HAP-1 (cell line): Measurements from ENCODE around the gene ULK2.

Source experiments
- DNase-seq, 2 experiments: peaks; one replicate each; pipeline ENCODE4 v3.0.0-alpha.2; 2016 to 2020; ENCODE audit warnings: low spot score in 2 of 2
- H3K27me3 ChIP-seq: fragments of 250-450 bp; sonication (Bioruptor Pico); 2 replicates; pipeline ENCODE4 v1.5.1; 2020; ENCODE audit warnings: low read depth, mild to moderate bottlenecking, moderate library complexity
- H3K36me3 ChIP-seq: fragments of 250-450 bp; sonication (Bioruptor Pico); replicated peaks from 2 replicates; pipeline ENCODE4 v1.5.1; 2020; ENCODE audit warnings: mild to moderate bottlenecking
- H3K4me1 ChIP-seq: fragments of 250-450 bp; sonication (Bioruptor Pico); 2 replicates; pipeline ENCODE4 v1.5.1; 2020; ENCODE audit warnings: mild to moderate bottlenecking
- H3K4me3 ChIP-seq: fragments of 250-450 bp; sonication (Bioruptor Pico); 2 replicates; pipeline ENCODE4 v1.5.1; 2020; ENCODE audit warnings: mild to moderate bottlenecking, moderate library complexity
- H3K9me3 ChIP-seq: fragments of 250-450 bp; sonication (Bioruptor Pico); 2 replicates; pipeline ENCODE4 v1.5.1; 2020; ENCODE audit warnings: mild to moderate bottlenecking, moderate library complexity
- in situ Hi-C: fragments of 300-500 bp; cut with MboI; formaldehyde crosslinking; loops from 3 replicates; pipeline ENCODE4 v1.14.3; 2020; ENCODE audit warnings: low sequenced_read_pairs, inconsistent platforms, mixed read lengths

The ULK2 gene

GRCh38 chr17:19812407-19812806 lies 55.3 kb downstream of the ULK2 start:
- Histone ChIP-seq H3K4me3 (no peak overlapping the region), H3K4me1 (no peaks in the 10 kb centered on the region), H3K9me3 (no peaks in the 10 kb centered on the region), H3K36me3 (no peaks in the 10 kb centered on the region), H3K27me3 (peaks cover 5% of the 10 kb centered on the region)
- peak in 1 of 2 experiments; percentile 23 for DNase-seq
- in situ Hi-C loops: no loop called here

- Histone ChIP-seq H3K9me3 (no peaks in the 10 kb centered on the region), H3K4me3 (no peak overlapping the region), H3K36me3 (no peaks in the 10 kb centered on the region), H3K27me3 (no peaks in the 10 kb centered on the region), H3K4me1 (no peaks in the 10 kb centered on the region)
- DNase-seq: no peak
- in situ Hi-C loops: no loop called here
Observed at GRCh38 chr17:19805006-19805405, 62.7 kb downstream of the ULK2 start.

GRCh38 chr17:19800571-19800970 lies 67.2 kb downstream of the ULK2 start:
- in situ Hi-C loops: no loop called here
- Histone ChIP-seq H3K36me3 (no peaks in the 10 kb centered on the region), H3K4me1 (no peaks in the 10 kb centered on the region), H3K4me3 (no peak overlapping the region), H3K9me3 (no peaks in the 10 kb centered on the region), H3K27me3 (no peaks in the 10 kb centered on the region)
- DNase-seq: no peak

- DNase-seq: no peak
- no peaks in the 10 kb centered on the region for H3K36me3 ChIP-seq
- no peaks in the 10 kb centered on the region for H3K4me1 ChIP-seq
- no peaks in the 10 kb centered on the region for H3K27me3 ChIP-seq
- no peak overlapping the region for H3K4me3 ChIP-seq
- in situ Hi-C loops: no loop called here
- no peaks in the 10 kb centered on the region for H3K9me3 ChIP-seq
Observed at GRCh38 chr17:19799796-19800195, 67.9 kb downstream of the ULK2 start.

- in situ Hi-C loops: no loop called here
- no peaks in the 10 kb centered on the region for H3K27me3 ChIP-seq
- DNase-seq: no peak
- H3K4me1 ChIP-seq: no peaks in the 10 kb centered on the region
- H3K4me3 ChIP-seq: no peak overlapping the region
- no peaks in the 10 kb centered on the region; the same call in 1 of the 2 replicates for H3K9me3 ChIP-seq
- H3K36me3 ChIP-seq: no peaks in the 10 kb centered on the region
Observed at GRCh38 chr17:19796457-19796856, 71.3 kb downstream of the ULK2 start.

- Histone ChIP-seq H3K4me3 (no peak overlapping the region), H3K9me3 (no peaks in the 10 kb centered on the region; the same call in 1 of the 2 replicates), H3K27me3 (no peaks in the 10 kb centered on the region), H3K36me3 (no peaks in the 10 kb centered on the region), H3K4me1 (no peaks in the 10 kb centered on the region)
- in situ Hi-C loops: no loop called here
- no peak for DNase-seq
Observed at GRCh38 chr17:19791918-19792550, 75.7 kb downstream of the ULK2 start.

- no peaks in the 10 kb centered on the region for H3K9me3 ChIP-seq
- in situ Hi-C loops: no loop called here
- no peaks in the 10 kb centered on the region for H3K27me3 ChIP-seq
- no peaks in the 10 kb centered on the region for H3K4me1 ChIP-seq
- no peaks in the 10 kb centered on the region for H3K36me3 ChIP-seq
- DNase-seq: no peak
- H3K4me3 ChIP-seq: no peak overlapping the region
Observed at GRCh38 chr17:19787733-19788357, 79.9 kb downstream of the ULK2 start.

- H3K9me3 ChIP-seq: no peaks in the 10 kb centered on the region
- no peaks in the 10 kb centered on the region; the same call in 1 of the 2 replicates for H3K27me3 ChIP-seq
- no peaks in the 10 kb centered on the region for H3K36me3 ChIP-seq
- in situ Hi-C loops: no loop called here
- no peak for DNase-seq
- H3K4me3 ChIP-seq: no peak overlapping the region
- no peaks in the 10 kb centered on the region for H3K4me1 ChIP-seq
Observed at GRCh38 chr17:19785854-19786253, 81.9 kb downstream of the ULK2 start.

GRCh38 chr17:19781488-19782458 lies 86.0 kb downstream of the ULK2 start:
- in situ Hi-C loops: no loop called here
- Histone ChIP-seq H3K27me3 (peaks cover 4% of the 10 kb centered on the region; the same call in 1 of the 2 replicates), H3K36me3 (no peaks in the 10 kb centered on the region), H3K4me3 (no peak overlapping the region), H3K4me1 (no peaks in the 10 kb centered on the region), H3K9me3 (no peaks in the 10 kb centered on the region)
- no peak for DNase-seq

GRCh38 chr17:19780846-19781245 lies 86.9 kb downstream of the ULK2 start:
- H3K27me3 ChIP-seq: peaks cover 4% of the 10 kb centered on the region; the same call in 1 of the 2 replicates
- H3K9me3 ChIP-seq: no peaks in the 10 kb centered on the region
- in situ Hi-C loops: no loop called here
- H3K4me1 ChIP-seq: no peaks in the 10 kb centered on the region
- no peak overlapping the region for H3K4me3 ChIP-seq
- DNase-seq: no peak
- H3K36me3 ChIP-seq: no peaks in the 10 kb centered on the region

- DNase-seq: no peak
- Histone ChIP-seq H3K27me3 (no peaks in the 10 kb centered on the region), H3K36me3 (no peaks in the 10 kb centered on the region), H3K9me3 (no peaks in the 10 kb centered on the region), H3K4me1 (no peaks in the 10 kb centered on the region; the same call in 1 of the 2 replicates), H3K4me3 (no peak overlapping the region)
- in situ Hi-C loops: no loop called here
Observed at GRCh38 chr17:19773534-19773933, 94.2 kb downstream of the ULK2 start.

- Histone ChIP-seq H3K36me3 (no peaks in the 10 kb centered on the region), H3K4me1 (no peaks in the 10 kb centered on the region; the same call in 1 of the 2 replicates), H3K9me3 (no peaks in the 10 kb centered on the region), H3K4me3 (no peak overlapping the region), H3K27me3 (no peaks in the 10 kb centered on the region)
- in situ Hi-C loops: no loop called here
- no peak for DNase-seq
Observed at GRCh38 chr17:19771971-19772630, 95.6 kb downstream of the ULK2 start.

- Histone ChIP-seq H3K9me3 (no peaks in the 10 kb centered on the region), H3K4me1 (no peaks in the 10 kb centered on the region; the same call in 1 of the 2 replicates), H3K4me3 (no peak overlapping the region), H3K27me3 (no peaks in the 10 kb centered on the region), H3K36me3 (no peaks in the 10 kb centered on the region)
- DNase-seq: no peak
- in situ Hi-C loops: no loop called here
Observed at GRCh38 chr17:19770985-19771735, 96.6 kb downstream of the ULK2 start.
